ENCODE data around the gene WDR74. TPM values are rescaled to one million over a fixed set of nuclear protein-coding genes. Genes with fewer than 3 reads are reported as not detected.

WDR74 gene
- total and polyA plus RNA-seq, 9 of the 15 experiments (the other 6 are each of a cell fraction or from before 2014, with no cell fraction given): 32.7 to 210 (median 114) TPM

DNA sequence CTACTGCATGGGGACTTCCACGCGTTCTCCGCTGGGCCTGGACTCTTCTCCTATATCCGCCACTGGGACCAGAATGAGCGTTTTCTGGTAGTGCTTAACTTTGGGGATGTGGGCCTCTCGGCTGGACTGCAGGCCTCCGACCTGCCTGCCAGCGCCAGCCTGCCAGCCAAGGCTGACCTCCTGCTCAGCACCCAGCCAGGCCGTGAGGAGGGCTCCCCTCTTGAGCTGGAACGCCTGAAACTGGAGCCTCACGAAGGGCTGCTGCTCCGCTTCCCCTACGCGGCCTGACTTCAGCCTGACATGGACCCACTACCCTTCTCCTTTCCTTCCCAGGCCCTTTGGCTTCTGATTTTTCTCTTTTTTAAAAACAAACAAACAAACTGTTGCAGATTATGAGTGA lies 49.0 kb upstream of the WDR74 start:
- H4K20me1 ChIP-seq (replicated peaks; ENCODE audit: control insufficient read depth, insufficient read depth, low read length): peaks cover 55% of the 10 kb centered on the region
- CTCF ChIA-PET (ENCODE audit: low intra/inter-chr PET ratio): no interaction called here
- FAIRE-seq (no peak), ATAC-seq (peak; percentile 2), DNase-seq (ENCODE audit: extremely low read depth in 1 of 4, low spot score in 3 of 4) (peak in 1 of 4 experiments; percentile 26)
- peaks cover 65 to 72% of the 10 kb centered on the region in 2 experiments for H3K4me1 ChIP-seq (replicated peaks in 1 of 2; ENCODE audit: control insufficient read depth in 2 of 2, insufficient read depth in 2 of 2, low read length in 2 of 2)
- peak overlapping the region in 1 of 2 experiments; percentile 87; a peak in 2 of 4 replicates for H3K9ac ChIP-seq (ENCODE audit: insufficient read depth in 1 of 2, low read depth in 2 of 2, low read length in 2 of 2)
- no peaks in the 10 kb centered on the region for H3K27me3 ChIP-seq (ENCODE audit: control insufficient read depth in 2 of 2, insufficient read depth in 2 of 2, low read length in 2 of 2)
- H2AFZ ChIP-seq (ENCODE audit: low read depth, low read length): no peak overlapping the region
- peaks cover 41% of the 10 kb centered on the region for H3K79me2 ChIP-seq (ENCODE audit: control insufficient read depth, insufficient read depth, low read length)
- BruUV-seq (replicated peaks): no TSS peak
- POLR2A ChIA-PET: interaction anchor here (0.7 to 13.1 kb wide), 11 partner anchors 9 to 113 kb away, joined by 3 to 180 read pairs (median 6); no protein-coding TSS in a partner anchor
- no peak overlapping the region for H3K4me3 ChIP-seq
- peaks cover 62% of the 10 kb centered on the region for H3K36me3 ChIP-seq (ENCODE audit: control insufficient read depth, insufficient read depth, low read length)
- H3K27ac ChIP-seq (ENCODE audit: extremely low read depth, low read depth, low read length): 0 out of 3 replicates have a peak overlapping the region, but pooled peaks have one; percentile 30
- H3K9me3 ChIP-seq (replicated peaks; ENCODE audit: control insufficient read depth, insufficient read depth, low read depth, low read length): no peaks in the 10 kb centered on the region
- no peak overlapping the region for H3K4me2 ChIP-seq (ENCODE audit: insufficient read depth, low read length)
- in situ Hi-C loops (cut with MboI): no loop called here
- 81% methylated on average over 14 of the region's 14 CpGs for WGBS (ENCODE audit: insufficient coverage, low coverage, missing lambda C conversion rate)
- intact Hi-C loops (cut with micrococcal nuclease): loop anchor here (10.0 kb wide), 1 partner anchor 294 kb away; the partner anchor contains the start of gene TUT1
- H3K9me1 ChIP-seq (ENCODE audit: control insufficient read depth, insufficient read depth, low read length): peaks cover 2% of the 10 kb centered on the region
- TF ChIP-seq, protein P1, sequence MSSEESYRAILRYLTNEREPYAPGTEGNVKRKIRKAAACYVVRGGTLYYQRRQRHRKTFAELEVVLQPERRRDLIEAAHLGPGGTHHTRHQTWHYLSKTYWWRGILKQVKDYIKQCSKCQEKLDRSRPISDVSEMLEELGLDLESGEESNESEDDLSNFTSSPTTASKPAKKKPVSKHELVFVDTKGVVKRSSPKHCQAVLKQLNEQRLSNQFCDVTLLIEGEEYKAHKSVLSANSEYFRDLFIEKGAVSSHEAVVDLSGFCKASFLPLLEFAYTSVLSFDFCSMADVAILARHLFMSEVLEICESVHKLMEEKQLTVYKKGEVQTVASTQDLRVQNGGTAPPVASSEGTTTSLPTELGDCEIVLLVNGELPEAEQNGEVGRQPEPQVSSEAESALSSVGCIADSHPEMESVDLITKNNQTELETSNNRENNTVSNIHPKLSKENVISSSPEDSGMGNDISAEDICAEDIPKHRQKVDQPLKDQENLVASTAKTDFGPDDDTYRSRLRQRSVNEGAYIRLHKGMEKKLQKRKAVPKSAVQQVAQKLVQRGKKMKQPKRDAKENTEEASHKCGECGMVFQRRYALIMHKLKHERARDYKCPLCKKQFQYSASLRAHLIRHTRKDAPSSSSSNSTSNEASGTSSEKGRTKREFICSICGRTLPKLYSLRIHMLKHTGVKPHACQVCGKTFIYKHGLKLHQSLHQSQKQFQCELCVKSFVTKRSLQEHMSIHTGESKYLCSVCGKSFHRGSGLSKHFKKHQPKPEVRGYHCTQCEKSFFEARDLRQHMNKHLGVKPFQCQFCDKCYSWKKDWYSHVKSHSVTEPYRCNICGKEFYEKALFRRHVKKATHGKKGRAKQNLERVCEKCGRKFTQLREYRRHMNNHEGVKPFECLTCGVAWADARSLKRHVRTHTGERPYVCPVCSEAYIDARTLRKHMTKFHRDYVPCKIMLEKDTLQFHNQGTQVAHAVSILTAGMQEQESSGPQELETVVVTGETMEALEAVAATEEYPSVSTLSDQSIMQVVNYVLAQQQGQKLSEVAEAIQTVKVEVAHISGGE (CRISPR knock-in tag; IDR thresholded peaks at IDR 0.05): no peak
- TF ChIP-seq HLTF (IDR thresholded peaks at IDR 0.05) (no peak), GATAD2A (IDR thresholded peaks at IDR 0.05) (no peak), DACH1 (IDR thresholded peaks at IDR 0.05; ENCODE audit: partially characterized antibody) (no peak), ESRRB (CRISPR knock-in tag; IDR thresholded peaks at IDR 0.05; ENCODE audit: borderline replicate concordance) (no peak), RB1 (IDR thresholded peaks at IDR 0.05; ENCODE audit: low read depth) (no peak), ZNF717 (CRISPR knock-in tag; IDR thresholded peaks at IDR 0.05) (no peak), ZBTB33 (CRISPR knock-in tag; IDR thresholded peaks at IDR 0.05) (peak; percentile 93)

All from K562 (cell line).